ENCODE results near the gene PKHD1. TPM values are rescaled to one million over a fixed set of nuclear protein-coding genes. Genes with fewer than 3 reads are reported as not detected.

The PKHD1 gene
- total RNA-seq, 1 donor from 2014 or later, result not detected

- Histone ChIP-seq H3K27ac (no peak overlapping the region), H3K9me3 (no peaks in the 10 kb centered on the region), H3K27me3 (no peaks in the 10 kb centered on the region), H3K36me3 (no peaks in the 10 kb centered on the region), H3K4me1 (no peaks in the 10 kb centered on the region), H3K4me3 (no peak overlapping the region)
- no peak for TF ChIP-seq CTCF (IDR thresholded peaks at IDR 0.05)
- intact Hi-C loops (cut with DNase I), result no loop called here
- no peak for DNase-seq (ENCODE audit: low spot score in 2 of 2)
Observed at GRCh38 chr6:51893366-51893765, 194.0 kb downstream of the PKHD1 start.

GRCh38 chr6:51892750-51893149 lies 194.7 kb downstream of the PKHD1 start:
- H3K4me1 ChIP-seq, result no peaks in the 10 kb centered on the region
- no peak for TF ChIP-seq CTCF (IDR thresholded peaks at IDR 0.05)
- H3K27ac ChIP-seq, result no peak overlapping the region
- no peaks in the 10 kb centered on the region for H3K36me3 ChIP-seq
- H3K27me3 ChIP-seq, result no peaks in the 10 kb centered on the region
- no peaks in the 10 kb centered on the region for H3K9me3 ChIP-seq
- intact Hi-C loops (cut with DNase I), result no loop called here
- DNase-seq (ENCODE audit: low spot score in 2 of 2), result no peak
- H3K4me3 ChIP-seq, result no peak overlapping the region

GRCh38 chr6:51892339-51892738 lies 195.1 kb downstream of the PKHD1 start:
- H3K4me3 ChIP-seq, result no peak overlapping the region
- DNase-seq (ENCODE audit: low spot score in 2 of 2), result no peak
- H3K9me3 ChIP-seq, result no peaks in the 10 kb centered on the region
- no peaks in the 10 kb centered on the region for H3K36me3 ChIP-seq
- no peak overlapping the region for H3K27ac ChIP-seq
- H3K4me1 ChIP-seq, result no peaks in the 10 kb centered on the region
- H3K27me3 ChIP-seq, result no peaks in the 10 kb centered on the region
- no peak for TF ChIP-seq CTCF (IDR thresholded peaks at IDR 0.05)
- intact Hi-C loops (cut with DNase I), result no loop called here

- no peak for TF ChIP-seq CTCF (IDR thresholded peaks at IDR 0.05)
- no peaks in the 10 kb centered on the region for H3K27me3 ChIP-seq
- H3K4me3 ChIP-seq, result no peak overlapping the region
- H3K36me3 ChIP-seq, result no peaks in the 10 kb centered on the region
- H3K9me3 ChIP-seq, result no peaks in the 10 kb centered on the region
- H3K27ac ChIP-seq, result no peak overlapping the region
- DNase-seq (ENCODE audit: low spot score in 2 of 2), result no peak
- intact Hi-C loops (cut with DNase I), result no loop called here
- no peaks in the 10 kb centered on the region for H3K4me1 ChIP-seq
Observed at GRCh38 chr6:51891784-51892183, 195.6 kb downstream of the PKHD1 start.

- no peak for TF ChIP-seq CTCF (IDR thresholded peaks at IDR 0.05)
- no peaks in the 10 kb centered on the region for H3K36me3 ChIP-seq
- H3K9me3 ChIP-seq, result no peaks in the 10 kb centered on the region
- no peak overlapping the region for H3K4me3 ChIP-seq
- H3K27me3 ChIP-seq, result no peaks in the 10 kb centered on the region
- no peak overlapping the region for H3K27ac ChIP-seq
- no peak for DNase-seq (ENCODE audit: low spot score in 2 of 2)
- intact Hi-C loops (cut with DNase I), result no loop called here
- H3K4me1 ChIP-seq, result no peaks in the 10 kb centered on the region
Observed at GRCh38 chr6:51887859-51888258, 199.6 kb downstream of the PKHD1 start.

GRCh38 chr6:51885957-51886356 lies 201.5 kb downstream of the PKHD1 start:
- intact Hi-C loops (cut with DNase I), result no loop called here
- no peak for TF ChIP-seq CTCF (IDR thresholded peaks at IDR 0.05)
- no peaks in the 10 kb centered on the region for H3K9me3 ChIP-seq
- H3K36me3 ChIP-seq, result no peaks in the 10 kb centered on the region
- H3K27ac ChIP-seq, result no peak overlapping the region
- H3K4me1 ChIP-seq, result no peaks in the 10 kb centered on the region
- no peak for DNase-seq (ENCODE audit: low spot score in 2 of 2)
- H3K4me3 ChIP-seq, result no peak overlapping the region
- H3K27me3 ChIP-seq, result no peaks in the 10 kb centered on the region
